HTR-8/SVneo (cell line): ENCODE measurements around the gene RNF113B.

ENCODE experiments used
- DNase-seq: peaks from one replicate; pipeline ENCODE4 v3.0.0; 2011; ENCODE audit warnings: low spot score, mixed read lengths; ENCODE audit not compliant: insufficient read length
- FAIRE-seq: peaks from 2 replicates; lab custom pipeline; 2011; peaks lifted over from hg19 to GRCh38; lab: Jason Lieb, UNC

The RNF113B gene

GRCh38 chr13:98143601-98144026 lies 33.5 kb downstream of the RNF113B start:
- FAIRE-seq: no peak
- no peak for DNase-seq

DNA sequence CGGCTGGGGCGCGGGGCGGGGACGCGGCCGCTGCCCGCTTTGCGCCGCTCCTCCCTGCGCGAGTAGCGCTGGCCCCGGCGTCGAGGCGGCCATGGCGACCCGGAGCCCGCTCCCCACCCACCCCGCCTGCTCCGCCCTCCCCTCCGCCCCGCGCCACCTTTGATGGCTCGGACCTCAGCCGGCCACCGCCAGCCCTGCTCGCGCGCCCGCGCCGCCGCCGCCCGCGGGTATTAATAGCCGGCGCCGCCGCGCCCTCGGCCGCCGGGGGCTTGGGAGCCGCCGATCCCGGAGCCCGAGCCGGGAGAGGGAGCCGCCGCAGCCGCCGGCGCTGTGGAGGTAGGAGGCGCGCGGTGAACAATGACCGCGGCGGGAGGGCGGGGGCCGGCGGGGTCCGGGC lies 33.9 kb downstream of the RNF113B start:
- FAIRE-seq: no peak
- DNase-seq: no peak

DNA sequence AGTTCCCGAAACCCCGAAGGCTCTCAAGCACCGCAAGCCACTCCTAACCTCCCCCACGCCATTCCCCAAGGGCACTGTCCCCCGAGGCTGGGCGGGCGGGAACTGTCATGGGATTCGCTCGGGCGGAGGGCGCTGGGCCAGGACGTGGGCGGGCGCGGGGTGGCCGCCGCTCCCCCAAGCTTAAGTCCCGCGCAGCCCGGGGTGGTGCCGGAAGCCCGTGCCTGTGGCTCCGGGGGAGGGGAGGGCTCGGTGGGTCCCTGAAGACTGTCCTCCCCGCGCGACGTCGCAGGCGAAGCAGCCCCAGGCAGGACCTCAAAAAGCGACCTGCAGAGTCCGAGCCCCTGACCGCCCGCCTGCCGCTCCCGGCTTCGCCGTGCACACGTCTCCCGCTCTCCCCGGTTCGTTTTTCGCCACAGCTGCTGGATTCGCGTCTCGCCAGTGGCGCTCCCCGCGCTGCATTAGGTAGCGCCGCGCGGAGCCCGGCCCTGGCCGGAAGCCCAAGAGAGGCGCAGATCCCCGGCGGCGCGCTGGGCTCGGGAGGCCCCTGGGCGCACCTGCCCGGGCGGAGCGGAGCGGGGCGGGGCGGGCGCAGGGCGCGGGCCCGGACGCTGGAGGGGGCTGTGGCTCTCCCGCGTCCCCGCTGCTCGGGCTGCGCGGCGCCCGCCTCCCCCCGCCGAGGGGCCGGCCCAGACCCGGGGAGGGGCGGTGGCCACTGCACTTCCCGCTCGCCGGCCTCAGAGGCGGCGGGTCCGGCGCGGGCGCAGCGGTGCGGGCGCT lies 34.5 kb downstream of the RNF113B start, which contains the start of gene FARP1:
TSS of gene FARP1 (plus strand) at position 715 of the 777 bp plus-strand sequence. CDS start 70,149 bp downstream, outside the sequence.
- DNase-seq (peak; percentile 42), FAIRE-seq (no peak)

- FAIRE-seq (no peak), DNase-seq (no peak)
Measured at GRCh38 chr13:98141509-98142379, 35.3 kb downstream of the RNF113B start.

GRCh38 chr13:98141091-98141490 lies 36.0 kb downstream of the RNF113B start:
- no peak for DNase-seq
- no peak for FAIRE-seq

GRCh38 chr13:98134901-98135300 lies 42.2 kb downstream of the RNF113B start:
- FAIRE-seq (no peak), DNase-seq (no peak)

GRCh38 chr13:98133946-98134345 lies 43.1 kb downstream of the RNF113B start:
- no peak for DNase-seq
- no peak for FAIRE-seq

- DNase-seq (no peak), FAIRE-seq (no peak)
Measured at GRCh38 chr13:98129059-98129746, 47.9 kb downstream of the RNF113B start.
